Prostate gland (tissue), 2 donors: ENCODE data around the gene CLECL1. TPM values are rescaled to one million over a fixed set of nuclear protein-coding genes. Genes with fewer than 3 reads are reported as not detected.

Source experiments
- DNase-seq: peaks from one replicate; pipeline ENCODE4 v3.0.0-alpha.2; 2019; ENCODE audit warnings: low spot score
- H3K27ac ChIP-seq, 2 donors: fragments of 200-600 bp; sonication (generic); 2 replicates each; pipeline ENCODE4 v1.5.1; 2017 to 2019
- H3K27me3 ChIP-seq: fragments of 200-600 bp; sonication (generic); replicated peaks from 2 replicates; pipeline ENCODE4 v1.5.1; 2019; ENCODE audit not compliant: insufficient read depth
- H3K36me3 ChIP-seq, 2 donors: fragments of 200-600 bp; sonication (generic); 1 replicate in 1 of 2; 2 replicates in 1 of 2; pipeline versions ENCODE4 v1.5.1 to v1.8.1; 2017 to 2019
- H3K4me1 ChIP-seq: fragments of 200-600 bp; sonication (generic); replicated peaks from 2 replicates; pipeline ENCODE4 v1.5.1; 2019
- H3K4me3 ChIP-seq, 2 donors: fragments of 200-600 bp; sonication (generic); 2 replicates each; pipeline ENCODE4 v1.5.1; 2017 to 2019
- H3K9me3 ChIP-seq: fragments of 200-600 bp; sonication (generic); 2 replicates; pipeline ENCODE4 v1.5.1; 2017
- POLR2A ChIP-seq: fragments of 450-650 bp; IDR thresholded peaks from one replicate; pipeline ENCODE4 v1.6.1; 2016; ENCODE audit warnings: antibody characterized with exemption, mild to moderate bottlenecking
- POLR2AphosphoS5 ChIP-seq: sonication (generic); formaldehyde crosslinking; IDR thresholded peaks from one replicate; pipeline ENCODE4 v1.6.1; 2017; ENCODE audit warnings: antibody characterized with exemption
- WGBS: methylation state at CpG from one replicate; pipeline ENCODE4 v1.1.5; 2018; 5-methylcytosine and 5-hydroxymethylcytosine counted together
- intact Hi-C: fragments of 100-400 bp; cut with DNase I; formaldehyde crosslinking; loops from one replicate; pipeline ENCODE4 v1.14.2; 2022
- total RNA-seq, 2 donors: library from RNA; depleted of rRNA; stranded (reverse); fragments of >200 nt; gene quantifications; one replicate each; pipeline ENCODE4 v1.1.0, GENCODE V29; 2016
- TF ChIP-seq, protein P1 (sequence below), 4 experiments: fragments of 200-600 bp in 2 of 4; fragments of 450-650 bp in 2 of 4; sonication (generic) in 2 of 4; IDR thresholded peaks; 1 replicate in 3 of 4; 2 replicates in 1 of 4; pipeline ENCODE4 v1.5.1; 2016 to 2019; ENCODE audit warnings: antibody characterized with exemption in 4 of 4, mild to moderate bottlenecking in 2 of 4, moderate library complexity in 2 of 4

The CLECL1 gene
- total RNA-seq, 2 donors from 2014 or later: not detected

DNA sequence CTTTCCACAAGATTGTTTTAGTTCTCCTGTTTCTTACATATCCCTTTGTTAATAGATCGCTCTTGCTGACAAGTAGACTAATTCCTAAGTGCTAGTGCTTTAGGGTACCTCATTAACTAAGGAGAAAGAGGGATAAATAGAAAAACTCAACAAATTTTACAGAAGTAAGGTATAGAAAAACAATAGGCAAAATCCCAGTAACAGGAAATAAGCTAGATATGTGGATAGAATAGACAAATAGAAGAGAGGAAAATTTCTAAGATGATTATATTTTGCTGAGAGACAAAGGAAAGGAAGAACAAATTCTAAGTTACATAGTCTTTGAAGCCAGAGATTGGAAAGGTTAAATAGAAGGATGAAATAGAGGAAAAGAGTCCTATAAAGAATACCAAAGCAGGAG lies 26.8 kb upstream of the CLECL1 start:
- 82% methylated on average over 1 of the region's 1 CpG for WGBS
- no peak for DNase-seq
- intact Hi-C loops: no loop called here
- Histone ChIP-seq H3K36me3 (no peaks in the 10 kb centered on the region), H3K27me3 (no peaks in the 10 kb centered on the region), H3K9me3 (no peaks in the 10 kb centered on the region), H3K4me3 (no peak overlapping the region), H3K27ac (no peak overlapping the region), H3K4me1 (no peaks in the 10 kb centered on the region)
- no peak for TF ChIP-seq POLR2AphosphoS5
- TF ChIP-seq, protein P1, sequence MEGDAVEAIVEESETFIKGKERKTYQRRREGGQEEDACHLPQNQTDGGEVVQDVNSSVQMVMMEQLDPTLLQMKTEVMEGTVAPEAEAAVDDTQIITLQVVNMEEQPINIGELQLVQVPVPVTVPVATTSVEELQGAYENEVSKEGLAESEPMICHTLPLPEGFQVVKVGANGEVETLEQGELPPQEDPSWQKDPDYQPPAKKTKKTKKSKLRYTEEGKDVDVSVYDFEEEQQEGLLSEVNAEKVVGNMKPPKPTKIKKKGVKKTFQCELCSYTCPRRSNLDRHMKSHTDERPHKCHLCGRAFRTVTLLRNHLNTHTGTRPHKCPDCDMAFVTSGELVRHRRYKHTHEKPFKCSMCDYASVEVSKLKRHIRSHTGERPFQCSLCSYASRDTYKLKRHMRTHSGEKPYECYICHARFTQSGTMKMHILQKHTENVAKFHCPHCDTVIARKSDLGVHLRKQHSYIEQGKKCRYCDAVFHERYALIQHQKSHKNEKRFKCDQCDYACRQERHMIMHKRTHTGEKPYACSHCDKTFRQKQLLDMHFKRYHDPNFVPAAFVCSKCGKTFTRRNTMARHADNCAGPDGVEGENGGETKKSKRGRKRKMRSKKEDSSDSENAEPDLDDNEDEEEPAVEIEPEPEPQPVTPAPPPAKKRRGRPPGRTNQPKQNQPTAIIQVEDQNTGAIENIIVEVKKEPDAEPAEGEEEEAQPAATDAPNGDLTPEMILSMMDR (IDR thresholded peaks at IDR 0.05): no peak
- no peak for TF ChIP-seq POLR2A

DNA sequence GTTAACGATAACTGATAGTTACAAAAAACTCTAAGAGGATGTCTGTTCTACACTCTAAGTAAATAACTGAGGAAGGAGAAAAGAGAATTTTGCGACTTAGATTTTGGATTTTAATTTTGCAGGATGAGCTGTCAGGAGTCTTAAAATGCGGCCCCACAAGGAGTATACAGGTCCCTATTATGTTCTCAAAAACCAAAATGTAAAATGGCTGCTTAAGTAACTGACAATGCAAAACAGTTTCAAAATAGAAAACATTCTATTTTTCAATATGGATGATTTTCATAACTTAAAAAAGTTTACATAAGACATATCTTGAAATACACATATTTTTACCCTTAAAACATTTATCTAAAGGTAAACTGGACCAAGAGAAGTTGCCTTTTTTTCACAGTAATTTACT lies 25.2 kb upstream of the CLECL1 start:
- Histone ChIP-seq H3K36me3 (no peaks in the 10 kb centered on the region), H3K27ac (no peak overlapping the region), H3K4me1 (no peaks in the 10 kb centered on the region), H3K4me3 (no peak overlapping the region), H3K9me3 (no peaks in the 10 kb centered on the region), H3K27me3 (no peaks in the 10 kb centered on the region)
- 91% methylated on average over 3 of the region's 3 CpGs for WGBS
- DNase-seq: no peak
- intact Hi-C loops: no loop called here
- no peak for TF ChIP-seq POLR2AphosphoS5
- TF ChIP-seq, protein P1 (IDR thresholded peaks at IDR 0.05): no peak
- TF ChIP-seq POLR2A: no peak

DNA sequence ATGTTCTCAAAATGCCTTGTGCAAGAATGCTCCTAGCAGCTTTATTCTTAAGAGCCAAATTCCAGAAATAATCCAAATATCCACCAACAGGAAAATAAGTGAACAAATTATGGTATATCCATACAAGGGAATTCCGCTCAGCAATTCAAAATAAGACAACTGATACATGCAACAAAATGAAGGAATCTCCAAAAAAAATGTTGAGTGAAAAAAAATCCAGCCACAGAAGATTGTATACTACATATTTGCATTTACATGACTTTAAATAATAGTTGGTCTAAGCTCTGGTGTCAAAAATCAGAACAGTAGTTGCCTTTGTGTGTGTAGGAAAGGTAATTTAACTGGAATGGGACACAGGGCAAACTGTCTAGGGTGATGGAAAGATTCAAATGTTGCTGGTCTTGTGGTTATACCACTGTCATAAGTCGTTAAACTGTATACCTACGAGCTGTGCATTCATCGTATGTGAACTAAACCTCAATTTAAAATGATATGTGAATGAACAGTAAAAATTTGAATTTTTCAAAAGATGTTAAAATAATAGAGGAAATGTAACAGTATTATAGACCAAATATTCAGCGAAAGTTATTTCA lies 24.6 kb upstream of the CLECL1 start:
- TF ChIP-seq, protein P1 (IDR thresholded peaks at IDR 0.05): no peak
- no peak for TF ChIP-seq POLR2A
- no peak for TF ChIP-seq POLR2AphosphoS5
- intact Hi-C loops: no loop called here
- Histone ChIP-seq H3K9me3 (no peaks in the 10 kb centered on the region), H3K27me3 (no peaks in the 10 kb centered on the region), H3K27ac (no peak overlapping the region), H3K4me1 (no peaks in the 10 kb centered on the region), H3K36me3 (no peaks in the 10 kb centered on the region), H3K4me3 (no peak overlapping the region)
- WGBS: 89% methylated on average over 5 of the region's 5 CpGs
- no peak for DNase-seq

DNA sequence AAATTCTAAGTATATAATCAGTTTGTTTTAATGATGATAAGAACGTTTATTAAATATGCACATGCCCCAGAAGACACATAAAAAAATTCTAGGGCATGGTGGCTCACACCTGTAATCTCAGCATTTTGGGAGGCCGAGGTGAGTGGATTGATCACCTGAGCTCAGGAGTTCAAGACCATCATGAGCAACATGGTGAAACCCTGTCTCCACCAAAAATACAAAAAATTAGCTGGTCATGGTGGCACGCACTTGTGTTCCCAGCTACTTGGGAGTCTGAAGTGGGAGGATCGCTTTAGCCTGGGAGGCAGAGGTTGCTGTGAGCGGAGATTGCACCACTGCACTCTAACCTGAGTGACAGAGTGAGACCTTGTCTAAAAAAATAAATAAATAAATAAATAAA lies 23.8 kb upstream of the CLECL1 start:
- Histone ChIP-seq H3K36me3 (no peaks in the 10 kb centered on the region), H3K9me3 (no peaks in the 10 kb centered on the region), H3K27me3 (no peaks in the 10 kb centered on the region), H3K4me1 (no peaks in the 10 kb centered on the region), H3K27ac (no peak overlapping the region), H3K4me3 (no peak overlapping the region)
- intact Hi-C loops: no loop called here
- no peak for DNase-seq
- TF ChIP-seq, protein P1 (IDR thresholded peaks at IDR 0.05): no peak
- no peak for TF ChIP-seq POLR2AphosphoS5
- TF ChIP-seq POLR2A: no peak
- WGBS: 90% methylated on average over 5 of the region's 5 CpGs

DNA sequence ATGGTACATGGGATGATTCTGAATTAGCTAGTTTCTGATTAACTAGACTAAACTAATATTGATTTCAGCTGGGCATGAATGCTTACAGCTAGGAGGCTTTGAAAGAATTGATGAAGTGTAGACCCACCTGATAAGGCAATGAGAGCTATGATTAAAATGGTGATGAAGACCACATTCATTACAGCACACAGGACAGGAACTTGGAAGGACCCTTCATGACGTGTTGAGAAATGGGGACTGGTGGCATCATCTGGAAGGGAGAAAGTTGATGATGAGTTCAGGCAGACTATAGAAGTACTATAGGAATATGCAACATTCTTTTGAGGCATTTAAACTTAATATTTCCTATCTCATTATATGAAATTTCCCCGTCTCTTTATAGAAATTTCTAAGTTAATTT lies 23.3 kb upstream of the CLECL1 start:
- no peak for DNase-seq
- intact Hi-C loops: no loop called here
- 92% methylated on average over 2 of the region's 2 CpGs for WGBS
- Histone ChIP-seq H3K27ac (no peak overlapping the region), H3K36me3 (no peaks in the 10 kb centered on the region), H3K4me1 (no peaks in the 10 kb centered on the region), H3K9me3 (no peaks in the 10 kb centered on the region), H3K4me3 (no peak overlapping the region), H3K27me3 (no peaks in the 10 kb centered on the region)
- no peak for TF ChIP-seq POLR2A
- TF ChIP-seq, protein P1 (IDR thresholded peaks at IDR 0.05): no peak
- TF ChIP-seq POLR2AphosphoS5: no peak
